Measurements from ENCODE around the gene JSRP1.

JSRP1 gene

GRCh38 chr19:2240881-2241760, 15.1 kb downstream of the JSRP1 start:
- Histone ChIP-seq H3K36me3 (ENCODE audit: control insufficient read depth in 2 of 2, insufficient read depth in 1 of 2, low read length in 2 of 2) (peaks cover 10 to 68% of the 10 kb centered on the region in 2 experiments), H3K27ac (ENCODE audit: extremely low read depth, low read depth, low read length) (0 out of 2 replicates have a peak overlapping the region, but pooled peaks have one; percentile 22), H3K4me3 (ENCODE audit: low read depth, low read length) (no peak overlapping the region), H3K9me3 (ENCODE audit: control insufficient read depth, insufficient read depth, low read depth, low read length) (no peaks in the 10 kb centered on the region), H3K4me1 (ENCODE audit: control insufficient read depth, insufficient read depth, low read length) (peaks cover 4% of the 10 kb centered on the region; the same call in 1 of the 2 replicates)
- CTCF ChIA-PET: interaction anchor here (4.5 kb wide), 1 partner anchor 21 kb away, joined by 29 read pairs; no protein-coding TSS in a partner anchor
- TF ChIP-seq ZNF600 (tag by site-specific recombination; IDR thresholded peaks at IDR 0.05): 0 out of 2 replicates have a peak, but pooled peaks have one; percentile 7
- 0 out of 2 replicates have a peak, but pooled peaks have one; percentile 22 for TF ChIP-seq HIC1 (tag by site-specific recombination; IDR thresholded peaks at IDR 0.05)
- TF ChIP-seq ZNF621 (tag by site-specific recombination; IDR thresholded peaks at IDR 0.05): no peak
- no peak for TF ChIP-seq ZNF677 (tag by site-specific recombination; IDR thresholded peaks at IDR 0.05)
- TF ChIP-seq ZIC2 (tag by site-specific recombination; IDR thresholded peaks at IDR 0.05): peak; percentile 26
- TF ChIP-seq ZNF585B (tag by site-specific recombination; IDR thresholded peaks at IDR 0.05): no peak
- TF ChIP-seq, protein P1, sequence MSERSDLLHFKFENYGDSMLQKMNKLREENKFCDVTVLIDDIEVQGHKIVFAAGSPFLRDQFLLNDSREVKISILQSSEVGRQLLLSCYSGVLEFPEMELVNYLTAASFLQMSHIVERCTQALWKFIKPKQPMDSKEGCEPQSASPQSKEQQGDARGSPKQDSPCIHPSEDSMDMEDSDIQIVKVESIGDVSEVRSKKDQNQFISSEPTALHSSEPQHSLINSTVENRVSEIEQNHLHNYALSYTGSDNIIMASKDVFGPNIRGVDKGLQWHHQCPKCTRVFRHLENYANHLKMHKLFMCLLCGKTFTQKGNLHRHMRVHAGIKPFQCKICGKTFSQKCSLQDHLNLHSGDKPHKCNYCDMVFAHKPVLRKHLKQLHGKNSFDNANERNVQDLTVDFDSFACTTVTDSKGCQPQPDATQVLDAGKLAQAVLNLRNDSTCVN (tag by site-specific recombination; optimal IDR thresholded peaks at IDR 0.05): peak; percentile 16
- 0 out of 2 replicates have a peak, but pooled peaks have one; percentile 20 for TF ChIP-seq ZNF341 (tag by site-specific recombination; IDR thresholded peaks at IDR 0.05; ENCODE audit: low read depth)
- TF ChIP-seq, protein P2, sequence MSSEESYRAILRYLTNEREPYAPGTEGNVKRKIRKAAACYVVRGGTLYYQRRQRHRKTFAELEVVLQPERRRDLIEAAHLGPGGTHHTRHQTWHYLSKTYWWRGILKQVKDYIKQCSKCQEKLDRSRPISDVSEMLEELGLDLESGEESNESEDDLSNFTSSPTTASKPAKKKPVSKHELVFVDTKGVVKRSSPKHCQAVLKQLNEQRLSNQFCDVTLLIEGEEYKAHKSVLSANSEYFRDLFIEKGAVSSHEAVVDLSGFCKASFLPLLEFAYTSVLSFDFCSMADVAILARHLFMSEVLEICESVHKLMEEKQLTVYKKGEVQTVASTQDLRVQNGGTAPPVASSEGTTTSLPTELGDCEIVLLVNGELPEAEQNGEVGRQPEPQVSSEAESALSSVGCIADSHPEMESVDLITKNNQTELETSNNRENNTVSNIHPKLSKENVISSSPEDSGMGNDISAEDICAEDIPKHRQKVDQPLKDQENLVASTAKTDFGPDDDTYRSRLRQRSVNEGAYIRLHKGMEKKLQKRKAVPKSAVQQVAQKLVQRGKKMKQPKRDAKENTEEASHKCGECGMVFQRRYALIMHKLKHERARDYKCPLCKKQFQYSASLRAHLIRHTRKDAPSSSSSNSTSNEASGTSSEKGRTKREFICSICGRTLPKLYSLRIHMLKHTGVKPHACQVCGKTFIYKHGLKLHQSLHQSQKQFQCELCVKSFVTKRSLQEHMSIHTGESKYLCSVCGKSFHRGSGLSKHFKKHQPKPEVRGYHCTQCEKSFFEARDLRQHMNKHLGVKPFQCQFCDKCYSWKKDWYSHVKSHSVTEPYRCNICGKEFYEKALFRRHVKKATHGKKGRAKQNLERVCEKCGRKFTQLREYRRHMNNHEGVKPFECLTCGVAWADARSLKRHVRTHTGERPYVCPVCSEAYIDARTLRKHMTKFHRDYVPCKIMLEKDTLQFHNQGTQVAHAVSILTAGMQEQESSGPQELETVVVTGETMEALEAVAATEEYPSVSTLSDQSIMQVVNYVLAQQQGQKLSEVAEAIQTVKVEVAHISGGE (tag by site-specific recombination; conservative IDR thresholded peaks at IDR 0.05; ENCODE audit: low read depth): peak; percentile 55
- TF ChIP-seq FEZF1 (tag by site-specific recombination; IDR thresholded peaks at IDR 0.05): no peak
- peak; percentile 50; the same call in 1 of the 2 replicates for TF ChIP-seq KLF9 (tag by site-specific recombination; IDR thresholded peaks at IDR 0.05; ENCODE audit: low read depth)
- peak; percentile 53 for TF ChIP-seq ZBTB20 (tag by site-specific recombination; IDR thresholded peaks at IDR 0.05)
- TF ChIP-seq EGR2 (tag by site-specific recombination; IDR thresholded peaks at IDR 0.05; ENCODE audit: low read depth): peak; percentile 90
- peak; percentile 29; the same call in 1 of the 2 replicates for TF ChIP-seq SP2 (tag by site-specific recombination; IDR thresholded peaks at IDR 0.05)
- TF ChIP-seq REST (tag by site-specific recombination; IDR thresholded peaks at IDR 0.05): peak; percentile 66
- TF ChIP-seq ZNF423 (tag by site-specific recombination; IDR thresholded peaks at IDR 0.05): no peak
- peak; percentile 91 for TF ChIP-seq ZFHX2 (tag by site-specific recombination; conservative IDR thresholded peaks at IDR 0.05)
- 0 out of 2 replicates have a peak, but pooled peaks have one; percentile 4 for TF ChIP-seq ZEB2 (tag by site-specific recombination; IDR thresholded peaks at IDR 0.05)
- no peak for TF ChIP-seq ZNF664 (tag by site-specific recombination; IDR thresholded peaks at IDR 0.05)
- POLR2A ChIA-PET: no interaction called here

Data from HEK293 (cell line).